GM20000 (cell line): ENCODE measurements around the gene TACC2.

Experiments used
- DNase-seq: peaks from one replicate; pipeline ENCODE4 v3.0.0; 2012; ENCODE audit warnings: low spot score
- TF ChIP-seq, protein P1 (sequence below): IDR thresholded peaks from 2 replicates; pipeline ENCODE4 v1.5.1; 2012; ENCODE audit warnings: mild to moderate bottlenecking, control low read depth; ENCODE audit errors: extremely low read depth, missing control alignments

Gene TACC2

GRCh38 chr10:121988361-121989324 is at the start of gene TACC2:
TSS of gene TACC2 (plus strand) at chr10:121989163. CDS start at chr10:122021982, 32,819 bp downstream.
- no peak for DNase-seq
- TF ChIP-seq, protein P1, sequence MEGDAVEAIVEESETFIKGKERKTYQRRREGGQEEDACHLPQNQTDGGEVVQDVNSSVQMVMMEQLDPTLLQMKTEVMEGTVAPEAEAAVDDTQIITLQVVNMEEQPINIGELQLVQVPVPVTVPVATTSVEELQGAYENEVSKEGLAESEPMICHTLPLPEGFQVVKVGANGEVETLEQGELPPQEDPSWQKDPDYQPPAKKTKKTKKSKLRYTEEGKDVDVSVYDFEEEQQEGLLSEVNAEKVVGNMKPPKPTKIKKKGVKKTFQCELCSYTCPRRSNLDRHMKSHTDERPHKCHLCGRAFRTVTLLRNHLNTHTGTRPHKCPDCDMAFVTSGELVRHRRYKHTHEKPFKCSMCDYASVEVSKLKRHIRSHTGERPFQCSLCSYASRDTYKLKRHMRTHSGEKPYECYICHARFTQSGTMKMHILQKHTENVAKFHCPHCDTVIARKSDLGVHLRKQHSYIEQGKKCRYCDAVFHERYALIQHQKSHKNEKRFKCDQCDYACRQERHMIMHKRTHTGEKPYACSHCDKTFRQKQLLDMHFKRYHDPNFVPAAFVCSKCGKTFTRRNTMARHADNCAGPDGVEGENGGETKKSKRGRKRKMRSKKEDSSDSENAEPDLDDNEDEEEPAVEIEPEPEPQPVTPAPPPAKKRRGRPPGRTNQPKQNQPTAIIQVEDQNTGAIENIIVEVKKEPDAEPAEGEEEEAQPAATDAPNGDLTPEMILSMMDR = no peak

DNA sequence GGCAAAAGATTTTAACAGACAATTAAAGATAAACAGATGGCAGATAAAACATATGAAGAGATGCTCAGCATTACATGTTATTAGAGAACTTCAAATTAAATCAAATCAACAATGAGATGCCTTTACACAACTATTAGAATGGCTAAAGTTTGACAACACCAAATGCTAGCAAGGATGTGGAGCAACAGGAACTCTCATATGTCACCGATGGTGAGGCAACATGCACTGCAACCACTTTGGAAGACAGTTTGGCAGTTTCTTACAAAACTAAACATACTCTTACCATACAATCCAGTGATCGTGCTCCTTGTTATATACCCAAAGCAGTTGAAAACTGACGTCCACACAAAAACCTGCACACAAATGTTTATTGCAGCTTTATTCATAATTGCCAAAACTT is 47.4 kb upstream of the TACC2 start:
- TF ChIP-seq, protein P1 = no peak
- DNase-seq = no peak

DNA sequence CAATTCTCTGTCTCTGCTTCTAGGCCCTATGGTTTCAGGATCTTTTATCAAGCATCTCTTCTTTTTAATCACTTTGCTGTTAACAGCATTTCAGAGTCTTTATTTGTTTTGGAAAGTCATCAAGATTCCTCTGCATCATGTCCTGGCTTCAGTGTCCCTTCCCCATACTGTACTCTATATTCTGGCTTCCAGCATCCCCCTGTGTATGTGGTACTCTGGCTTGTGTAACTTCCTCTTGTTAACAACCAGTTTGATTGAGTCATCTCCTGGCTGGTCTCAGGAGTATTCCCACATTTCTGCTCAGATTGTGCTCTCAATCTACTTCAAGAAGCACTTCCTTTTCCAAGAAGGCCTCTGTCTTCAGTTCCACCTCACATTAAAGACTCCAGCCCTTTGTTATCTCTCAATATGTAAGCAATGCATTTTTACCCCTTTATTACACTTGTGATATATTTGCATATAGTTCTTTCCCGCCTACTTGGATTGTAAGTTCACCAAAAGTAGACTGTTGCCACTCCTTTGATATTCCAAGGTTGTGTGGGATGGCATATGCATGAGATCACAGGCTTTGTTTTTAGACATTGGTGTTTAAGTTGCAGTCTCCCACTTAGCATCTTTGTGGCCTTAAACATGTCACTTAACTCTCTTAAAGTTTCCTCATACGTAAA is 46.1 kb upstream of the TACC2 start:
- TF ChIP-seq, protein P1 = no peak

GRCh38 chr10:121947343-121948330 is 41.3 kb upstream of the TACC2 start:
- DNase-seq = no peak
- TF ChIP-seq, protein P1 = no peak

More for the DNA sequence above, 46.1 kb upstream of the TACC2 start:
- DNase-seq = no peak

- TF ChIP-seq, protein P1 = no peak
- DNase-seq = no peak
These were observed 39.9 kb upstream of the TACC2 start for GRCh38 chr10:121949049-121949448.

- TF ChIP-seq, protein P1 = no peak
- no peak for DNase-seq
These were observed 39.5 kb upstream of the TACC2 start for GRCh38 chr10:121949451-121949850.
